Memory B cell (primary cell): ENCODE results near the gene PLCH1.

ENCODE experiments used
- ATAC-seq: fragments of 150-1000 bp; cut with Tn5 transposase; 2 replicates; pipeline ENCODE4 v1.10.0; 2021; ENCODE audit warnings: low read depth, mild to moderate bottlenecking, moderate library complexity
- DNase-seq, 2 donors: peaks; one replicate each; pipeline ENCODE4 v3.0.0; 2022; ENCODE audit warnings: low spot score in 2 of 2
- H3K27ac Mint-ChIP-seq: one replicate; pipeline ENCODE4 v1.8.0; 2022; ENCODE audit warnings: mild to moderate bottlenecking, moderate library complexity, mixed read lengths
- H3K27me3 Mint-ChIP-seq: one replicate; pipeline ENCODE4 v1.8.0; 2022; ENCODE audit warnings: mixed read lengths
- H3K36me3 Mint-ChIP-seq: one replicate; pipeline ENCODE4 v1.8.0; 2022; ENCODE audit warnings: mild to moderate bottlenecking, mixed read lengths
- H3K4me1 Mint-ChIP-seq: one replicate; pipeline ENCODE4 v1.8.0; 2022; ENCODE audit warnings: mixed read lengths
- H3K4me3 Mint-ChIP-seq: one replicate; pipeline ENCODE4 v1.8.0; 2022; ENCODE audit warnings: mild to moderate bottlenecking, moderate library complexity, mixed read lengths
- H3K9me3 Mint-ChIP-seq: one replicate; pipeline ENCODE4 v1.8.0; 2022; ENCODE audit warnings: mixed read lengths

PLCH1 gene

DNA sequence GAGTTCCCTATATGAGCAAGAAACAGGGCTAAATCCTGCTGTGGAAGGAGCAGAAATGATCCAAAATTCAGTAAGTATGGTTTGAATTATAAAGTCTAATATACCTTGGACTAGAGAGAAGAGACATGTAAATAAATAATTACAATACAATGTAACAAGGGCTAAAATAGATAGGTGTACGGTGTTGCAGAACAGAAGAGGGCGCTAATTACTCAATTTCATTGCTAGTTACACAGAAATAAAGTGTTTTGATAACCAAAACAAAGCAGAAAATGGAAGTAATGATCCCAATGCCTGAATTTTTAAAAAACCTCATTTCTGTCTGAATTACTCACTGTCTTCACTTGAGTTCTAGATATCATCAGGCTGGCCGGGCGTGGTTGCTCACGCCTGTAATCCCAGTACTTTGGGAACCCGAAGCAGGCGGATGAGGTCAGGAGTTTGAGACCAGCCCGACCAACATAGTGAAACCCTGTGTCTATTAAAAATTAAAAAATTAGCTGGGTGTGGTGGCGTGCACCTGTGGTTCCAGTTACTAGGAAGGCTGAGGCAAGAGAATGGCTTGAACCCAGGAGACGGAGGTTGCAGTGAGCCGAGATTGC is 8.3 kb upstream of the PLCH1 start:
- Mint-ChIP-seq H3K4me3 (no peak overlapping the region), H3K9me3 (no peaks in the 10 kb centered on the region), H3K27ac (no peak overlapping the region), H3K36me3 (no peaks in the 10 kb centered on the region), H3K4me1 (no peaks in the 10 kb centered on the region), H3K27me3 (no peaks in the 10 kb centered on the region)
- no peak for ATAC-seq
- DNase-seq, result no peak

- Mint-ChIP-seq H3K4me1 (peaks cover 10% of the 10 kb centered on the region), H3K27ac (peak overlapping the region; percentile 29), H3K9me3 (no peaks in the 10 kb centered on the region), H3K27me3 (no peaks in the 10 kb centered on the region), H3K4me3 (no peak overlapping the region), H3K36me3 (no peaks in the 10 kb centered on the region)
- DNase-seq (no peak), ATAC-seq (no peak)
Observed at GRCh38 chr3:155748611-155749365, 3.9 kb upstream of the PLCH1 start.

- no peak for ATAC-seq
- Mint-ChIP-seq H3K9me3 (no peaks in the 10 kb centered on the region), H3K4me1 (peaks cover 13% of the 10 kb centered on the region), H3K4me3 (no peak overlapping the region), H3K27me3 (no peaks in the 10 kb centered on the region), H3K27ac (peak overlapping the region; percentile 29), H3K36me3 (no peaks in the 10 kb centered on the region)
- DNase-seq, result no peak
Observed at GRCh38 chr3:155747946-155748290, 3.0 kb upstream of the PLCH1 start.

DNA sequence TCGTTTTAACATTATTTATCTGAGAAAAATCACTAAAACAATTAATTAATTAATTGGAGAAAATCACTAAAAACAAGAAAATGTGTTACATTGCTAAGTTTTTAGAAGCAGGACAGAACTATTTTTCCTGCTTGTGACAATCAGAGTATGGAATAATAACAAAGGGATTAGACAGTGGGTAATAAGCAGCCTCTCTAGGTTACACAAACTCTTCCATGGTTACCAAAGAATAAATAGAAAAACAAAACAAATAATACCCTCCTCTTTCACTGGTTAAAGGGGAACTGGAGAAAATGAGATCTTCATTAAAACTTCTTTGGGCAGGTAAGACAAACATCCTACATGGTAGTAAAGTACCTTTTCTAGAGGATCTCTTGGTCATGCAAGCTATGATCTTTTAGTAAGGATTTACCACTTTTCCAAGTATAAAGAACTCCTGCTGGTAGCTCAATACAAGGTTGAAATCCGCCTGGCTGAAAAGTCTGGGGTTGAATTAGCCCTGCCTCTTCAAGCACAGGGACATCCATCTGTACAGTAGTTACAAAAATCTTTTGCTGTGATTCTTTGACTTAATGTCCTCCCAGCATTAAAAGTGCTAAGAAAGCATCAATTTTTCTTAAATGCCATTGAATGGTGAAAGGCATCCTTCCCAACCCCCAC is 2.5 kb upstream of the PLCH1 start:
- Mint-ChIP-seq H3K27me3 (peaks cover 2% of the 10 kb centered on the region), H3K4me3 (no peak overlapping the region), H3K4me1 (peaks cover 13% of the 10 kb centered on the region), H3K9me3 (no peaks in the 10 kb centered on the region), H3K36me3 (no peaks in the 10 kb centered on the region), H3K27ac (peak overlapping the region; percentile 29)
- ATAC-seq (no peak), DNase-seq (no peak)

GRCh38 chr3:155746703-155747102 is 1.8 kb upstream of the PLCH1 start:
- ATAC-seq (no peak), DNase-seq (no peak)
- H3K27me3 Mint-ChIP-seq, result peaks cover 4% of the 10 kb centered on the region
- no peaks in the 10 kb centered on the region for H3K36me3 Mint-ChIP-seq
- peak overlapping the region; percentile 26 for H3K27ac Mint-ChIP-seq
- no peaks in the 10 kb centered on the region for H3K9me3 Mint-ChIP-seq
- H3K4me3 Mint-ChIP-seq, result no peak overlapping the region
- H3K4me1 Mint-ChIP-seq, result peaks cover 13% of the 10 kb centered on the region

- no peak overlapping the region for H3K27ac Mint-ChIP-seq
Observed at GRCh38 chr3:155745795-155746550, 1.1 kb upstream of the PLCH1 start.

GRCh38 chr3:155744010-155744625 is 753 bp downstream of the PLCH1 start:
- Mint-ChIP-seq H3K9me3 (no peaks in the 10 kb centered on the region), H3K36me3 (no peaks in the 10 kb centered on the region), H3K27ac (peak overlapping the region; percentile 67), H3K4me1 (peaks cover 13% of the 10 kb centered on the region), H3K27me3 (peaks cover 7% of the 10 kb centered on the region), H3K4me3 (peak overlapping the region; percentile 91)
- ATAC-seq (peak; percentile 30), DNase-seq (peak; percentile 16 to 21)

More at GRCh38 chr3:155745795-155746550, 1.1 kb upstream of the PLCH1 start:
- DNase-seq (no peak), ATAC-seq (no peak)
- H3K36me3 Mint-ChIP-seq, result no peaks in the 10 kb centered on the region
- H3K9me3 Mint-ChIP-seq, result no peaks in the 10 kb centered on the region
- H3K4me1 Mint-ChIP-seq, result peaks cover 13% of the 10 kb centered on the region
- peak overlapping the region; percentile 52 for H3K4me3 Mint-ChIP-seq
- H3K27me3 Mint-ChIP-seq, result peaks cover 4% of the 10 kb centered on the region

- DNase-seq (no peak), ATAC-seq (no peak)
- no peaks in the 10 kb centered on the region for H3K9me3 Mint-ChIP-seq
- H3K27ac Mint-ChIP-seq, result no peak overlapping the region
- peak overlapping the region; percentile 91 for H3K4me3 Mint-ChIP-seq
- peaks cover 9% of the 10 kb centered on the region for H3K27me3 Mint-ChIP-seq
- no peaks in the 10 kb centered on the region for H3K36me3 Mint-ChIP-seq
- peaks cover 13% of the 10 kb centered on the region for H3K4me1 Mint-ChIP-seq
Observed at GRCh38 chr3:155743606-155744005, 1.3 kb downstream of the PLCH1 start.

DNA sequence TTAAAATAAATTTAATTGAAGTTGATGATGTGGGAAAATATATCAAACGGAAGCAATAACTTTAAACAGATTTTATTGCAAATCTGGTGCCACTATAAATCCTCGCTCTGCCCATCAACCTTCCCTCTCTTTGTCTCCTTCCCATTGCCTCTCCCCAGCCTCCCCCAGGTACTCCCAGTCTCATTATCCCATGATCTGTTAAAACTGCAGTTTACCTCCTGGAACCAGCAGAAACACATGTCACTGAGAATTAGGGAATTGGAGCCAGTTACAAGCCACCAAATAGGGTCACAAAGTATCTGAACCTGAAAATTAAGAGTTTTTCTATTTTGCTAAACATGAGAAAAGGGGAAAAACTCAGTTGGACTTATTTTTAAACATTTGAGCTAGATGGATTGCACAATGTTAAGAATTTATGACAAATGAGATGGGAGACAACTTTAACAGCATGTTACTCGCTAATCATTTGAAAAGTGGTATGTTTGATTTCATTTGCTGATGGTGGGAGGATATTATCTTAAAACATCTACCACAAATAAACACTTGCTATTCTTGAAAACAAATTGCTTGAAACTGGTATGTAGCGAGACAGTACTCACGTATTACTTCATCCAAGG is 2.4 kb downstream of the PLCH1 start:
- H3K27ac Mint-ChIP-seq, result no peak overlapping the region
- no peaks in the 10 kb centered on the region for H3K36me3 Mint-ChIP-seq
- peaks cover 12% of the 10 kb centered on the region for H3K27me3 Mint-ChIP-seq
- peaks cover 16% of the 10 kb centered on the region for H3K4me1 Mint-ChIP-seq
- no peaks in the 10 kb centered on the region for H3K9me3 Mint-ChIP-seq
- H3K4me3 Mint-ChIP-seq, result no peak overlapping the region
- DNase-seq (no peak), ATAC-seq (no peak)

GRCh38 chr3:155741603-155742002 is 3.3 kb downstream of the PLCH1 start:
- Mint-ChIP-seq H3K36me3 (no peaks in the 10 kb centered on the region), H3K9me3 (no peaks in the 10 kb centered on the region), H3K27ac (no peak overlapping the region), H3K4me1 (peaks cover 16% of the 10 kb centered on the region), H3K4me3 (no peak overlapping the region), H3K27me3 (peaks cover 12% of the 10 kb centered on the region)
- no peak for ATAC-seq
- no peak for DNase-seq

GRCh38 chr3:155741101-155741500 is 3.8 kb downstream of the PLCH1 start:
- DNase-seq (no peak), ATAC-seq (no peak)

GRCh38 chr3:155739154-155739553 is 5.7 kb downstream of the PLCH1 start:
- Mint-ChIP-seq H3K4me3 (no peak overlapping the region), H3K9me3 (no peaks in the 10 kb centered on the region), H3K27me3 (peaks cover 12% of the 10 kb centered on the region), H3K36me3 (no peaks in the 10 kb centered on the region), H3K27ac (no peak overlapping the region), H3K4me1 (peaks cover 8% of the 10 kb centered on the region)
- DNase-seq (no peak), ATAC-seq (no peak)

More at GRCh38 chr3:155741101-155741500, 3.8 kb downstream of the PLCH1 start:
- Mint-ChIP-seq H3K27ac (no peak overlapping the region), H3K27me3 (peaks cover 12% of the 10 kb centered on the region), H3K4me3 (no peak overlapping the region), H3K9me3 (no peaks in the 10 kb centered on the region), H3K36me3 (no peaks in the 10 kb centered on the region), H3K4me1 (peaks cover 16% of the 10 kb centered on the region)

GRCh38 chr3:155738580-155739076 is 6.2 kb downstream of the PLCH1 start:
- peaks cover 12% of the 10 kb centered on the region for H3K27me3 Mint-ChIP-seq
- no peak for DNase-seq
- no peak overlapping the region for H3K27ac Mint-ChIP-seq
- H3K4me3 Mint-ChIP-seq, result no peak overlapping the region
- no peaks in the 10 kb centered on the region for H3K9me3 Mint-ChIP-seq
- H3K4me1 Mint-ChIP-seq, result peaks cover 4% of the 10 kb centered on the region
- H3K36me3 Mint-ChIP-seq, result no peaks in the 10 kb centered on the region
- no peak for ATAC-seq
